OCI-LY1 (cell line): Measurements from ENCODE around the gene FBXO15.

ENCODE experiments used
- EZH2 ChIP-seq: fragments of 200-600 bp; sonication (generic), shearing (Covaris generic); IDR thresholded peaks from 2 replicates; pipeline ENCODE4 v1.8.0; 2017; ENCODE audit warnings: borderline replicate concordance, mixed run types, mild to moderate bottlenecking, antibody characterized with exemption, low read length, moderate library complexity, mixed read lengths
- TF ChIP-seq, protein P1 (sequence below): fragments of 200-600 bp; sonication (generic), shearing (Covaris generic); IDR thresholded peaks from 2 replicates; pipeline ENCODE4 v1.5.1; 2017; ENCODE audit warnings: mild to moderate bottlenecking, antibody characterized with exemption, low read length, moderate library complexity, mixed read lengths

DNA sequence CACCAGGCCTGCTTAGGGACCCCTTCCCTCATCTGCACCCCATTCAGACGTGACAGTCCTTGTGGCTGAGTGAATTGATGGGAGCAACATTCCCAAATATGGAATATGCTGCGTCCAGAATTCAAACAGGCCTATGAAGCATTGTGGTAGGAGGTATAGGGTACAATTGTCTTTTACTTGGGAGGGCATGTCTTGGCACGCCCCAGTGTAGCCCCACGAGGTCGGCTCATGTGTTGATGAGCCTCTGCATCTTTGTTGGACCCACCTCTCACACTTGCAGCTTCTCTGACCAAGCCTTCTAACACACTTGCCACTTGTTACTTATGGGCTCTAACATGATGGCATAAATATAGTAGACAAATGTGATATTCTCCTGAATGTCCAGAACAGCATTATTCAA is 2.2 kb upstream of the FBXO15 start:
- TF ChIP-seq, protein P1, sequence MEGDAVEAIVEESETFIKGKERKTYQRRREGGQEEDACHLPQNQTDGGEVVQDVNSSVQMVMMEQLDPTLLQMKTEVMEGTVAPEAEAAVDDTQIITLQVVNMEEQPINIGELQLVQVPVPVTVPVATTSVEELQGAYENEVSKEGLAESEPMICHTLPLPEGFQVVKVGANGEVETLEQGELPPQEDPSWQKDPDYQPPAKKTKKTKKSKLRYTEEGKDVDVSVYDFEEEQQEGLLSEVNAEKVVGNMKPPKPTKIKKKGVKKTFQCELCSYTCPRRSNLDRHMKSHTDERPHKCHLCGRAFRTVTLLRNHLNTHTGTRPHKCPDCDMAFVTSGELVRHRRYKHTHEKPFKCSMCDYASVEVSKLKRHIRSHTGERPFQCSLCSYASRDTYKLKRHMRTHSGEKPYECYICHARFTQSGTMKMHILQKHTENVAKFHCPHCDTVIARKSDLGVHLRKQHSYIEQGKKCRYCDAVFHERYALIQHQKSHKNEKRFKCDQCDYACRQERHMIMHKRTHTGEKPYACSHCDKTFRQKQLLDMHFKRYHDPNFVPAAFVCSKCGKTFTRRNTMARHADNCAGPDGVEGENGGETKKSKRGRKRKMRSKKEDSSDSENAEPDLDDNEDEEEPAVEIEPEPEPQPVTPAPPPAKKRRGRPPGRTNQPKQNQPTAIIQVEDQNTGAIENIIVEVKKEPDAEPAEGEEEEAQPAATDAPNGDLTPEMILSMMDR: no peak
- no peak for TF ChIP-seq EZH2
